NCI-H2227 (cell line): Measurements from ENCODE around the gene HMGA1.

Experiments used
- DNase-seq: peaks from one replicate; lab custom pipeline; 2025; ENCODE audit not compliant: unreplicated experiment; lab: John Stamatoyannopoulos, UW

HMGA1 gene

DNA sequence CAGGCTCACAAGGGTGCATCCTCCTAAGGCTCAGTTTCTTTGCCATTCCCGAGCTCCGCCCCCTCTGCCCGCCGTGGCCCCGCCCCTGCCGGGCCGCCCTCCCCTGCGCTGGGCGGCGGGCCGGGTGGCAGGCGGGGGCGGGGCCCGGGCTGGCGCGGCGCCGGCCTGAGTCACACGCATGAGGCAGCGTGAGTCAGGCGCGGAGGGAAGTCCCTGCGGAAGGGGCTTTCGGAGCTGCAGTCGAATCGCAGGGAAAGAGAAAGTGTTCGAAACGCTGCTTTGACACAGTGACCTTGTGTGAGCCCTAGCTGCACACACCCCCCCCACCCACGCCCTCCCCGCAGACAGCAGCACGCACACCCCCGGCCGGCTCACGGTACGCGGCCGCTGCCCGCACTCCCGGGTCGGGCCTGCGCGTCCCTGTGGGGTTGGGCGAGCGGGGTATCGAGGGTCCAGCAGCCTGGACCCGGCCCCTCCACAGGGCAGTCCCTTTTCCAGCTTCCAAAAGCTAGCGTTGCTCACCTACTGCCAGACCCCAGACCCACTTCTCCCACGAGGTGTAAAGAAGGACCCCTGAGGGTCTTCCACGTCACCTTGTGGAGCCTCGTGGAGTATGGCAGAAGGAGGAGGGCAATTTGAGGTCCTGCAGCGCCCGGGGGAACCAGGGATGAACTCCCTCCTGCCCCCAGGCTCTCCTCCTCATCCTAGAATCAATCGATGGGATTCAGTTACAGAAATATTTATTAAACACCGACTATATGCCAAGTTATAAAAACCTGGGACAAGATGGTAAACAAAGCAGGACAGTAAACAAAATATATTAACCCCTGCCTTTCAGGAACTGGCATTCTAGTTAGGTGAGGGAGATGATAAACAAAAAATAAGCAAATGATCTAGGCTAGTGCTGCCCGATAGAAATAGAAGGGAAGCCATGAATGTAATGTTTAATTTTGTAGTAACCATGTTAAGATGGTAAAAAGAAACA, 12.4 kb upstream of the HMGA1 start:
- peak; percentile 93 for DNase-seq

- no peak for DNase-seq
These were observed 11.1 kb upstream of the HMGA1 start for GRCh38 chr6:34225551-34225950.

DNA sequence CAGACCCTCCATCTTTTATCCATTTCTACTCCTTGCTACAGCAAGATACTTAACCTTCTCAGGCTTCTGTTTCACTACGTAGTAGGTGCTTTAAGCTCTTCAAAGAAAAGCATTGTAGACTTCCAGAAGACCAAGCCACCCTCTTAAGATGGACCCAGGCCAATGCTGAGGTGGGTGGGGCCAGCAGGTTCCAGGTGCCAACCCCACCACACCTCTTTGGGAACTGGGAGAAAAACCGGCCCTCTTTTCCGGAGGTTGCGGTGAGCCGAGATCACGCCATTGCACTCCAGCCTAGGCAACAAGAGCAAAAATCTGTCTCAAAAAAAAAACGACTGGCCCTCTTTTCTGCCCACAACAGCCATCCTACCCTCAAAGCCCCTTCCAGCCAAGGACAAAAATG, 10.6 kb upstream of the HMGA1 start:
- DNase-seq, result no peak

DNA sequence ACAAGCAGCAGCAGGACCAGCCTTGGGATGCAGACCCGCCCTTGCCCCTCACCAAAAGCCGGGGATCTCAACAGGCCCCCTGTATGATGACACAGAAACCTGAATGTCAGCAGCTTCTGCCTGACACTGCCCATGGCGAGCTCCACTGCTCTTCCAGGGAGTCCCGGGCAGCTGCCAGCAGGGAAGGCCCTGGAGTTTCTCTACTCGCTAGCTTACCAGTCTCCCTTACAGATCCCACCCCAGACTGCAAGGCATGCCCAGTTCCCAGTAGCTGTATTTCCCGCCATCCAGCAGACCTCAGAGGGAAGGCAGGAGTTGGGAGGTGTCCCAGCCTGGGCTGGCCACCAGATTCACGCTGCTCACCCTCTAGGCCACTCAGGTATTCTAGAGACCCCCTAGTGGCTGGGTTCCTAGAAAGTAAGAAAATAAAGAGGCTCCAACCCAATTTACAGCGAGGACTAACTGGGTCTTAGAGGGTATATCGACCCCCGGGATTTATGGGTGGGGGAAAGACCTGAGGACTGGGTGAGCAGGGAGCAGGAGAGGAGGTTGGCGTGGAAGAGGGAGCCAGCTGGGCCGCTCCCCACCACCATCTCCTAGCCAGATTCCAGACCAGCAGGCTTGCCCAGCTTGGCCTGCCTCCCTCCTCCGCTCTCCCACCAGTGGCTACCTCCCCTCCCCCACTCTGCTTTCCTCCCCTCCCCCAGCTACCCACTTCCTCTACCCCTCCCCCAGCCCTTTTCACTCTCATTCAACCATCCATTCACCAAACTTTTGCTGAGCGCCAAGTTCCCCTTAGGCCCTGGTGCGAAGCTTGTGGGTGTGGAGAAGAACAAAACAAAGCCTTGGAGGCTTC, 9.7 kb upstream of the HMGA1 start:
- no peak for DNase-seq

GRCh38 chr6:34227761-34228421, 8.8 kb upstream of the HMGA1 start:
- DNase-seq, result no peak

- no peak for DNase-seq
These were observed 6.8 kb upstream of the HMGA1 start for GRCh38 chr6:34229877-34230276.

GRCh38 chr6:34230653-34231371, 5.9 kb upstream of the HMGA1 start:
- DNase-seq, result no peak

DNA sequence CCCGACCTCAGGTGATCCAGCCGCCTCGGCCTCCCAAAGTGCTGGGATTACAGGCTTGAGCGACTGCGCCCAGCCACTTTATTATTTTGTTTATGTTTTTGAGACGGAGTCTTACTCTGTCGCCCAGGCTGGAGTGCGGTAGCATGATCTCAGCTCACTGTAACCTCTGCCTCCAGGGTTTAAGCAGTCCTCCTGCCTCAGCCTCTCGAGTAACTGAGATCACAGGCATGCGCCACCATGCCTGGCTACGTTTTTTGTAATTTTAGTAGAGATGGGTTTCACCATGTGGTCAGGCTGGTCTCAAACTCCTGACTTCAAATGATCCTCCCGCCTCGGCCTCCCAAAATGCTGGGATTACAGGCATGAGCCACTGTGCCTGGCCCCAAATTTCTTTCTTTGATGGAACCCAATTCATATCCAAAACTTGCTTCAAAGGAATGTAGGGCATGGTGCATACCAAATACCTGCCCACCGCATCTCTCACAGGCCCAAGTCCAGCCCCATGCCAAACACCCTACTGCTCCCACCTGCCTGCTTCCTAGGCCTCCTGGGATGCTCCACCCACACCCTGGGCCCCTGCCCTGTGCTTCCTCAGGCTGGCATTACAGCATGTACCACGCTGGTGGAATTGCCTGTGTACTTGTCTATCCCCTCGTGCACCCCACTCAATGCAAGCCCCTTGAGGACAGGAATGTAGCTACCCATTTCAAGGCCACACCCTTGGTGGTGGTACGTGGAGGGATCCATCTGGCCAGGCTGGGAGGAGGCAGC, 4.9 kb upstream of the HMGA1 start:
- no peak for DNase-seq

- DNase-seq, result no peak
These were observed 3.8 kb upstream of the HMGA1 start for GRCh38 chr6:34232901-34233300.

DNA sequence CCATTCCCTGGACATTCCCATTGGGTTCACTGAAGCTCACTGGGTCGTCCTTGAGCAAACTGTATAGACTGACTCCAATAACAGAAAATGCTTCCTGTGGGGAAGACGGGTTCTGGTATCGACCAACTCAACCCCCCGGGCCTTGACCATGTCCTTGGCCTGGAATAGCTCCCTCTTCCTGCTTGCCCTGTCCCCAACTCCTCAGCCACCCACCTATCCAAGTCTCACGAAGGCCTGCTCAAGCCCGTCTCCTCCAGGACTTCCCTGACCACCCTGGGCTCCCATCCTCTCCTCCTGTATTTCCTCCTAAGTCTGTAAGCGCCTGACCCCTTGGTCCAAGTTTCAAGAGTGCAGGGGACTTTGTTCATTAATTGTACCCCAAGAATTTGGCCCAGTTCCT, 2.8 kb upstream of the HMGA1 start:
- no peak for DNase-seq

DNA sequence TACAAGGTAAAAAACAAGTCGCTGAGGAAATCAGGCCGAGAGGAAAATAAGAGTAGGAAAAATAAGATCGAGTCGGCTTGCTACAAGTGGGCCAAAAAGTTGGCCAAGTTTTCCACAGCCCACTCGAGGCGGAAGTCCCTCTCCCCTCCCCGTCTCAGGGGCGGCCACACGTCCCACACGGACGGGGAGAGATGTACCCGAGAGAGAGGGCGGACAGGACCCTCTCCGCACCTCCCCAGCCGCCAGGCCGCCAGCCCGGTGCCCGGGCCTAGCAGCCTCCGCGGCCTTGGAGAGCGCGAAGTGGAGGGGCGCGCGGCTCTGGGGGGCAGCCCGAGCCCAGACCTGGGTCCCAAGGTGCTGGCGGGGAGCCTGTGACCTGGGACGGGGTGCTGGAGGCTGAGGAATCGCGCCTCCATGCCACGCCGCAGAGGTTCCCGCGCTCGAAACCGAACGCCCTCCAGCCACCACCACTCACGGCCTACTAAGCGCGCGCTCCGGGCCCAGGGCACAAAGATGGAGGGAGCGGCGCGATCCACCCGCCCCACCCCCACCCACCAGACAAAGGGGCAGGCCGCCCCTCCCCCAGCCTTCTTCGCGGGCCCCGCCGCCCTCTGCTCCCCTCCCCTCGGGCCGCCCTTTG, 1.9 kb upstream of the HMGA1 start:
- DNase-seq, result no peak

DNA sequence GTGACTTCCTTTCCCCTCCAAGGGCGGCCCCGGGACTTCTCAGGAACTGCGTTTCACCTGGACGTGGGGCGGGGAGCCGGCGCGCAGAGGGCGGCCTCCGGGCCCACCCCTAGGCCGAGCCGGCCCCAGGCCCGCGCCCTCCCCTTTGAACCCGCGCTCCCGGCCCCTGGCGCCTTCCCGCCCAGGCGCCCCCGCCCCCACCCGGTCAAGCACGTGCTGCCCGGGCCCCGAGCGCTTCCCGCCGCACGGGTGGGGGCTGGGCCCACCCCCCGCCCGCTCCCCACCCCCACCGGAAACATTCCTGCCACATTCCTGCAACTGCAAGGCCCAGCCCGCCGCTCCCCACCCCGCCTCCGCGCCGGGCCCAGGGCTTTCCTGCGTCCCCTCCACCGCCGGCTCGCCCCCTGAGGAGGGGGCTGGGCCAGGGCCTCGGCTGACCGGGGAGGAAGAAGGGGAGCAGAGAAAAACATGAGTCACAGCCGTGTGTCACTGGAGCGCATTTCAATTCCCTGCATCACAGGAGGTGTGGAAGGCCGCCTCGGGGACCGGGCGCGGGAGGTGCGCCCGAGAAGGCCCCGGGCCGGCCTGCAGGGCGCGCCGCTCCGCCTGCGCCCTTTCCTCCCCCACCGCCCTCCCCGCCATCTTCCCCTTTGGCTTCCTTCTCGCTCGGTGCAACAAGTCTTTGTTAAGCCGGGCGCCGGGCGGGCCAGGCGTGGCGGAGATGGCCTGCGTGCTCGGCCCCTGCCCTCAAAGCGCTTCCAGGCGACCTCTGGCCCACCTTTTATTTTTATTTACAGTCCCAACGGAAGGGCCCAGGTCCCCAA, 1.2 kb upstream of the HMGA1 start:
- DNase-seq, result no peak

GRCh38 chr6:34236131-34236442, 586 bp upstream of the HMGA1 start:
- no peak for DNase-seq

GRCh38 chr6:34237316-34237721, 646 bp downstream of the HMGA1 start:
- peak; percentile 74 for DNase-seq

- peak; percentile 84 for DNase-seq
These were observed 1.3 kb downstream of the HMGA1 start for GRCh38 chr6:34237722-34238584.

GRCh38 chr6:34238585-34239499, 2.2 kb downstream of the HMGA1 start:
- DNase-seq, result no peak

DNA sequence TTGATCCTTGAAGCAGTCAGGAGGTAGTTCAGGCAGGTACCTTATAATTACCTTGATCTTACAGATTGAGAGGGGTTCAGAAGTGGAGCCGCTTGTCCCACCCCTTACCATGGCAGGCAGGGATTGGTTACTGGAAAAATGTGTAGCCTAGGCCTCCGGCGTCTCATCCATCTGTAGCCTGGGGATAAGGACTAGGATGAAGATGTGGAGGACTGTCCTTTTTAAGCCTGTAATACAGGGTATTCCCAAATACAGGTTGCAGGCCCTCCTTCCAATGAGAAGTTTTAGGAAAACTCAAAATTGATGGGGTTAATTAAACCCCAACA, 2.8 kb downstream of the HMGA1 start:
- DNase-seq, result no peak
